Bone marrow (tissue), 2 donors: ENCODE results near the gene EPHB4.
"Not testable (repeated sequence)": the region's sequence is repeated elsewhere in the genome, so short reads cannot be mapped to it uniquely, and the experiment has no call there.

Experiments used
- DNase-seq, 2 donors: peaks; one replicate each; lab custom pipeline; 2025; lab: John Stamatoyannopoulos, UW

EPHB4 gene

GRCh38 chr7:100789055-100789454, 38.3 kb downstream of the EPHB4 start:
- DNase-seq: no peak

- DNase-seq: no peak
These were observed 41.0 kb downstream of the EPHB4 start for GRCh38 chr7:100786323-100786722.

- no peak for DNase-seq
These were observed 41.4 kb downstream of the EPHB4 start for GRCh38 chr7:100785878-100786277.

GRCh38 chr7:100783804-100784203, 43.5 kb downstream of the EPHB4 start:
- no peak for DNase-seq

- no peak for DNase-seq
These were observed 46.1 kb downstream of the EPHB4 start for GRCh38 chr7:100781255-100781654.

GRCh38 chr7:100779359-100779758, 48.0 kb downstream of the EPHB4 start:
- no peak for DNase-seq

- DNase-seq: no peak
These were observed 49.2 kb downstream of the EPHB4 start for GRCh38 chr7:100778061-100778621.

- no peak for DNase-seq
These were observed 53.8 kb downstream of the EPHB4 start for GRCh38 chr7:100773491-100773890.

GRCh38 chr7:100768784-100769183, 58.5 kb downstream of the EPHB4 start:
- DNase-seq: no peak

- no peak for DNase-seq
These were observed 62.1 kb downstream of the EPHB4 start for GRCh38 chr7:100765250-100765649.

GRCh38 chr7:100764841-100765240, 62.5 kb downstream of the EPHB4 start:
- DNase-seq: no peak

- DNase-seq: no peak
These were observed 63.7 kb downstream of the EPHB4 start for GRCh38 chr7:100763556-100764140.

GRCh38 chr7:100762841-100763240, 64.5 kb downstream of the EPHB4 start:
- DNase-seq: not testable (repeated sequence)

GRCh38 chr7:100759357-100760171, 67.8 kb downstream of the EPHB4 start:
- no peak for DNase-seq

GRCh38 chr7:100753750-100754149, 73.6 kb downstream of the EPHB4 start:
- DNase-seq: no peak

GRCh38 chr7:100752994-100753393, 74.3 kb downstream of the EPHB4 start:
- no peak for DNase-seq
